T-helper 2 cell (primary cell): ENCODE measurements around the gene SPAG4.

Source experiments
- DNase-seq, 5 experiments: peaks; one replicate each; pipeline versions ENCODE4 v3.0.0 to v3.0.0-alpha.2; 2012 to 2022
- total RNA-seq, 2 donors: gene quantifications; one replicate each; lab custom pipeline; 2026; lab: John Stamatoyannopoulos, UW

Gene SPAG4, protein sequence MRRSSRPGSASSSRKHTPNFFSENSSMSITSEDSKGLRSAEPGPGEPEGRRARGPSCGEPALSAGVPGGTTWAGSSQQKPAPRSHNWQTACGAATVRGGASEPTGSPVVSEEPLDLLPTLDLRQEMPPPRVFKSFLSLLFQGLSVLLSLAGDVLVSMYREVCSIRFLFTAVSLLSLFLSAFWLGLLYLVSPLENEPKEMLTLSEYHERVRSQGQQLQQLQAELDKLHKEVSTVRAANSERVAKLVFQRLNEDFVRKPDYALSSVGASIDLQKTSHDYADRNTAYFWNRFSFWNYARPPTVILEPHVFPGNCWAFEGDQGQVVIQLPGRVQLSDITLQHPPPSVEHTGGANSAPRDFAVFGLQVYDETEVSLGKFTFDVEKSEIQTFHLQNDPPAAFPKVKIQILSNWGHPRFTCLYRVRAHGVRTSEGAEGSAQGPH
- 12.4 to 18.1 reads per million in 2 donors for total RNA-seq

GRCh38 chr20:35615667-35616464, at the start of gene SPAG4:
Gene SPAG4, plus strand, starts transcription at chr20:35615829. Its CDS starts 175 bp downstream, at chr20:35616004.
- peak; percentile 99 to 100 (median 100) for DNase-seq

DNA sequence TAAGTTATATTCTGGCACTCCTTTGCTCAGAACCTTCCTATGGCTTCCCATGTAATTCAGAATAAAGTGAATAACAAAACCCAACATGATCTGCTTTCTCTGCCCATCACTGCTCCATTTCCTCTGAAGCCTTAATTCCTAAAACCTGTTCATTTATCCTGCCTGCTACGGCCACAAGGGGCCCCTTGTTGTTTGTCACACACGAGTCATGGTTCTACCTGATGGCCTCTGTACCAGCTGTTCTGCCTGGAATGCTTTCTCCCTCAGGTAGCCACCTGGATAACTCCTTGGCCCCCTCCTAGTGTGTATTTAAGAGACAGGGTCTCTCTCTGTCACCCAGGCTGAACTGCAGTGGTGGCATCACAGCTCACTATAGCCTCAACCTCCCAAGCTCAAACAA, 47.0 kb upstream of the SPAG4 start:
- DNase-seq, result no peak

- DNase-seq, result no peak
These were observed 44.1 kb upstream of the SPAG4 start for GRCh38 chr20:35571555-35571954.

DNA sequence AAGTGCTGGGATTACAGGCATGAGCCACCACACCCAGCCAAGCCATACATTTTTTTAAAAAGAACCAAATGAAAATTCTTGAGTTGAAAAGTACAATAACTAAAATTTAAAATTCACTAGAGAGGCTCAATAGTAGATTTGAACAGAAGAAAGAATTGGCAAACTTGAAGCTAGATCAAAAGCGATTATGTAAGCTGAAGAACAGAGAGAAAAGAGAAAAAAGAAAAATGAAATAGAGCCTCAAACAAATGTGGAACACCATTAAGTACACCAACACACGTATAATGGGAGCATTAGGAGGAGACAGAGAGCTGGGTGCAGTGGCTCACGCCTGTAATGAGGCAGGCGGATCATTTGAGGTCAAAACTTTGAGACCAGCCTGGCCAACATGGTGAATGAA, 42.8 kb upstream of the SPAG4 start:
- DNase-seq, result no peak

GRCh38 chr20:35575958-35576357, 39.7 kb upstream of the SPAG4 start:
- no peak for DNase-seq

GRCh38 chr20:35576816-35577215, 38.8 kb upstream of the SPAG4 start:
- DNase-seq, result no peak

DNA sequence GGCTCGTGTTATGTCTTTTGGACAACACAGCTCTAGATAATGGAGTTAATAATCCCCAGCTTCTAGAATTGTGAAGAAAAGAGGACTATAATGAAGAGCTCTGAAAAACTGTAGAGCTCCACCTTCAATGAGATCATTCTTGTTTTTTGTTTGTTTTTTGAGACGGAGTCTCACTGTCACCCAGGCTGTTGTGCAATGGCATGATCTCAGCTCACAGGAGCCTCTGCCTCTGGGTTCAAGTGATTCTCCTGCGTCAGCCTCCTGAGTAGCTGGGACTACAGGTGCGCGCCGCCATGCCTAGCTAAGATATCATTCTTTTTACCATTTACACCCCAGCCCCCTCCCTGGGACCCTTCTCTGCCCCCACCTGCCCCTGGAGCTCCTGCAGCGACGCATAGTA, 37.2 kb upstream of the SPAG4 start:
- no peak for DNase-seq

- no peak for DNase-seq
These were observed 36.4 kb upstream of the SPAG4 start for GRCh38 chr20:35579196-35579595.

GRCh38 chr20:35582131-35582530, 33.5 kb upstream of the SPAG4 start:
- DNase-seq, result no peak

- no peak for DNase-seq
These were observed 32.8 kb upstream of the SPAG4 start for GRCh38 chr20:35582741-35583404.

DNA sequence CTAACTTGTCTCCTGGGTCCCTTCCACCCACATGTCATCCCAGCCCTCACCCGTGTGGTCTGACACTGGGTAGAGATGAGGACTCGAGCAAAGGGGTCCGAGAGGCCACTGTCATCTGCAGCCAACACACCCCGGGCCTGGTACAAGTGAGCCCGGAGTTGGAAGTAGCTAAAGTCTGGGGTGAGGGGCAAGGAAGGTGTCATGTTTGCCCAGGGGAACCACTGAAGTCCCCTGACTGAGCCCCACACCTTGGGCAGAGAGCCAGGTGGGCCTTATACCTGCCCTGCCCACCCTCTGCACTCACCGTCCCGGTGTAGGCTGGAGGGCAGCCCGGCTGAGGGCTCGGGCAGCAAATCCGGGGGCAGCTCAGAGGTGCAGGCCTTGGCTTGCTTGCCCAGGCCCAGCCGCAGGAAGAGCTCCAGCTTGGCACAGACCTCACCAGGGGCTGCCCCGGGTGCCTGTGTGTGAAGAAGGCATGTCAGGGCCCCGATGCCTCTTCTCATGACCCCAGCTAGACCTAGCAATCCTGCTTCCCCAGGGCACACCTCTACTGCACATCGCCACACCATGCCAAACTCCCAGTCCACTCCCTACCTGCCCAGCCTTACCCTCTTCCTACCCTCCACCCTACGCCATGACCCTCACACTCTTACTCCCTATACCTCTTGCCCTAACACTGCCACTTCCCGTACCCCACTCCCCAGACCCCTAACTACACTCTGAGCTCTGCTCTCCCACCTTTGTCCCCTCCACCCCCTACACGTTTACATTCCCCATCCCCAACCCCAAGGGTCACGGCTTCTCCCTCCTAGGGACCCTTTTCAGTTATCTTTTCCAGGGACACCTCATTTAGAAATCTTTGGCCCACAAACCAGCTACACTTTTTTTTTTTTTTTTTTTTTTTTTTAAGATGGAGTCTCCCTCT, 31.7 kb upstream of the SPAG4 start:
- no peak for DNase-seq

GRCh38 chr20:35586751-35587425, 28.7 kb upstream of the SPAG4 start:
- DNase-seq, result no peak

DNA sequence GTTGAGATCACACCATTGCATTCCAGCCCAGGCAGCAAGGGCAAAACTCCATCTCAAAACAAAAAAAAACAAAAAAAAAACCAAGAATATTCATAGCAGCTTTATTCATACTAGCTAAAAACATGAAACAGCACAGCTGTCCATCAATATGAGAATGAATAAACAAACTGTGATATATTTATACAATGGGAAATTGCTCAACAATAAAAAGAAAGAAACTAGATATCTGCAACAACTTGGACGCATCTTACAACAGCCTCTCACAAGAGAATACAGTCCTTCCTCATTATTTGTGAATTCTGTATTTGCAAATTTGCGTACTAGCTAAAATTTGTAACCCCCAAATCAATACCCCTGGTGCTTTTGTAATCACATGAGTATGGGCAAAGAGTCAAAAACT, 28.2 kb upstream of the SPAG4 start:
- DNase-seq, result no peak

DNA sequence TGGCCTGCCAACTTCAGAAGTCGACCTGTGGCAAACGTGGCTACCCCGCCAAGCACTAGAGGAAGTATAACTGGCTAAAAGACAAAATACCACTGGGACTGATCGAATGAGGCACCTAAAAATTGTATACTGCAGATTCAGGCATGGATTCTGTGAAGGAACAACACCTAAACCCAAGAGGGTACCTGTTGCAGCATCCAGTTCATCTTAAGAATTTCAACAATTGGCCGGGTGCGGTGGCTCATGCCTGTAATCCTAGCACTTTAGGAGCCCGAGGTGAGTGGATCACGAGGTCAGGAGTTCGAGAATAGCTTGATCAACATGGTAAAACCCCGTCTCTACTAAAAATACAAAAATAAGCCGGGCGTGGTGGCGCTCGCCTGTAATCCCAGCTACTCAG, 27.2 kb upstream of the SPAG4 start:
- DNase-seq, result no peak

- DNase-seq, result no peak
These were observed 23.2 kb upstream of the SPAG4 start for GRCh38 chr20:35592339-35592974.

- no peak for DNase-seq
These were observed 20.2 kb upstream of the SPAG4 start for GRCh38 chr20:35595456-35595855.

- no peak for DNase-seq
These were observed 19.7 kb upstream of the SPAG4 start for GRCh38 chr20:35595901-35596300.

GRCh38 chr20:35597186-35597585, 18.4 kb upstream of the SPAG4 start:
- DNase-seq, result no peak

DNA sequence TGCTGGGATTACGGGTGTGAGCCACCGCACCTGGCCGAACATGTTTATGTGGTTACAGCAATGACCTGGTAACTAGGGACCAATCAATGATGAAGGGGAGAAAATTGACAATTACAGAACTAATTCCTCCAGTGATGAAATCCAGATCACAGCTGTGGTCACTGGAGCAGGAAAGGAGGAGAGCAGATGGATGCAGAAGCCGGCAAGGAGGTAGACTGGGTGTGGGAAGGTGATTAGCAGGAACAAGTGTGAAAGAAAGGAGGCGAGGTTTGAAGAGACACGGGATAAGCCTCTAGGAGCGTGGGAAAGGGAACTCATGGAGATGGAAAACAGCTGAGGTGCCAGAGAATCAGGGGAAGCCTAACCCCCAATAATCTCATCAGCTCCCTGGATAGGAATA, 17.2 kb upstream of the SPAG4 start:
- DNase-seq, result no peak

GRCh38 chr20:35598899-35599775, 16.5 kb upstream of the SPAG4 start:
- no peak for DNase-seq
